PFSK-1 (cell line): ENCODE measurements around the gene EIF4EBP2.

Experiments used
- FOXP2 ChIP-seq: optimal IDR thresholded peaks from 2 replicates; pipeline ENCODE3; 2011; ENCODE audit warnings: borderline replicate concordance, control low read depth, inconsistent platforms; ENCODE audit not compliant: insufficient read depth; ENCODE audit errors: extremely low read length, extremely low read depth
- POLR2AphosphoS5 ChIP-seq: IDR thresholded peaks from 2 replicates; pipeline ENCODE4 v1.6.1; 2012; ENCODE audit warnings: low read depth, mild to moderate bottlenecking, control low read depth, low read length, moderate library complexity
- SIN3A ChIP-seq: IDR thresholded peaks from 2 replicates; pipeline ENCODE4 v1.6.1; 2012; ENCODE audit warnings: mild to moderate bottlenecking, low read length, moderate library complexity, borderline replicate concordance; ENCODE audit not compliant: insufficient read depth
- TAF1 ChIP-seq: IDR thresholded peaks from 2 replicates; pipeline ENCODE4 v1.6.1; 2012; ENCODE audit warnings: low read length, control low read depth, borderline replicate concordance; ENCODE audit not compliant: insufficient read depth
- TF ChIP-seq, protein P1 (sequence below), 2 experiments: IDR thresholded peaks; 2 replicates each; pipeline versions ENCODE4 v1.6.1 to v1.8.0; 2011 to 2012; ENCODE audit warnings: low read depth in 2 of 2, low read length in 2 of 2, control low read depth in 1 of 2, inconsistent platforms in 1 of 2, mild to moderate bottlenecking in 1 of 2, moderate library complexity in 1 of 2; ENCODE audit not compliant: insufficient read depth in 1 of 2

Gene EIF4EBP2

DNA sequence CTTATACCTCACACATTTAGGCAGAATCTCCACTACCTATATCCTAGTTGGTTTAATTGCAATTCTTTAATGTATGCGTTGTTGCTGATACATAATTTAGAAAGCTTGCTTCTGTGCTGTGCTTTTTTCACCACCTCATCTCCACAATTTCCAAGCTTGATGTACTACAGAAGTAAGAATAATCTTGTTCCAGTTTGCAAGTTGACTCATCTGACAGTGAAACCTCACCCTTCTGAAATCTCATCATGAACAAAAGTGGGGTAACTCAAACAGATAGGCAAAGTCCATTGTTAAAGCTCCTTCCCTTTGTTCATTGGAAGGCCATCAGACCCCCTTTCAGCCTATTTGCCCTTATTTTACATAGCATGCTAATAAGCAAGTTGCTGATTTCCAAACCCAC lies 13.6 kb downstream of the EIF4EBP2 start:
- TF ChIP-seq FOXP2 (no peak), SIN3A (no peak), POLR2AphosphoS5 (no peak), TAF1 (no peak)
- TF ChIP-seq, protein P1, sequence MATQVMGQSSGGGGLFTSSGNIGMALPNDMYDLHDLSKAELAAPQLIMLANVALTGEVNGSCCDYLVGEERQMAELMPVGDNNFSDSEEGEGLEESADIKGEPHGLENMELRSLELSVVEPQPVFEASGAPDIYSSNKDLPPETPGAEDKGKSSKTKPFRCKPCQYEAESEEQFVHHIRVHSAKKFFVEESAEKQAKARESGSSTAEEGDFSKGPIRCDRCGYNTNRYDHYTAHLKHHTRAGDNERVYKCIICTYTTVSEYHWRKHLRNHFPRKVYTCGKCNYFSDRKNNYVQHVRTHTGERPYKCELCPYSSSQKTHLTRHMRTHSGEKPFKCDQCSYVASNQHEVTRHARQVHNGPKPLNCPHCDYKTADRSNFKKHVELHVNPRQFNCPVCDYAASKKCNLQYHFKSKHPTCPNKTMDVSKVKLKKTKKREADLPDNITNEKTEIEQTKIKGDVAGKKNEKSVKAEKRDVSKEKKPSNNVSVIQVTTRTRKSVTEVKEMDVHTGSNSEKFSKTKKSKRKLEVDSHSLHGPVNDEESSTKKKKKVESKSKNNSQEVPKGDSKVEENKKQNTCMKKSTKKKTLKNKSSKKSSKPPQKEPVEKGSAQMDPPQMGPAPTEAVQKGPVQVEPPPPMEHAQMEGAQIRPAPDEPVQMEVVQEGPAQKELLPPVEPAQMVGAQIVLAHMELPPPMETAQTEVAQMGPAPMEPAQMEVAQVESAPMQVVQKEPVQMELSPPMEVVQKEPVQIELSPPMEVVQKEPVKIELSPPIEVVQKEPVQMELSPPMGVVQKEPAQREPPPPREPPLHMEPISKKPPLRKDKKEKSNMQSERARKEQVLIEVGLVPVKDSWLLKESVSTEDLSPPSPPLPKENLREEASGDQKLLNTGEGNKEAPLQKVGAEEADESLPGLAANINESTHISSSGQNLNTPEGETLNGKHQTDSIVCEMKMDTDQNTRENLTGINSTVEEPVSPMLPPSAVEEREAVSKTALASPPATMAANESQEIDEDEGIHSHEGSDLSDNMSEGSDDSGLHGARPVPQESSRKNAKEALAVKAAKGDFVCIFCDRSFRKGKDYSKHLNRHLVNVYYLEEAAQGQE (IDR thresholded peaks at IDR 0.05; ENCODE audit: insufficient read depth in 1 of 2, low read depth in 2 of 2, low read length in 2 of 2): no peak

DNA sequence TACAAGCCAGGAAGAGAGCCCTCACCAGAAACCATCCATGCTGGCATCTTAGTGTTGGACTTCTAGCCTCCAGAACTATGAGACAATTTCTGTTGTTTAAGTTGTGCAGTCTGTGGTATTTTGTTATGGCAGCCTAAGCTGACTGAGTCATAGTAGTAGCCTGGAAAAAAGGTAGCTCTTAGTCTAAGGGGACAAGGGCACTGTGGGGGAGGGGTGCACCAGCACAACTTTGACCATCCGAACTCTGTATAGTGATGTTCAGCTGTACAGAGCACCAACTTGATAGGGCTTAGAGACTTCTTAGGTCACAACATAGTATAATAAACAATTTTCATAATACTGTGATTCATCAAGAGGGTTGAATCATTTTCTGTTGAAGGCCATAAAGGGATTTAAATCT lies 14.3 kb downstream of the EIF4EBP2 start:
- no peak for TF ChIP-seq SIN3A
- no peak for TF ChIP-seq POLR2AphosphoS5
- no peak for TF ChIP-seq FOXP2
- no peak for TF ChIP-seq TAF1
- TF ChIP-seq, protein P1 (IDR thresholded peaks at IDR 0.05; ENCODE audit: insufficient read depth in 1 of 2, low read depth in 2 of 2, low read length in 2 of 2): no peak

DNA sequence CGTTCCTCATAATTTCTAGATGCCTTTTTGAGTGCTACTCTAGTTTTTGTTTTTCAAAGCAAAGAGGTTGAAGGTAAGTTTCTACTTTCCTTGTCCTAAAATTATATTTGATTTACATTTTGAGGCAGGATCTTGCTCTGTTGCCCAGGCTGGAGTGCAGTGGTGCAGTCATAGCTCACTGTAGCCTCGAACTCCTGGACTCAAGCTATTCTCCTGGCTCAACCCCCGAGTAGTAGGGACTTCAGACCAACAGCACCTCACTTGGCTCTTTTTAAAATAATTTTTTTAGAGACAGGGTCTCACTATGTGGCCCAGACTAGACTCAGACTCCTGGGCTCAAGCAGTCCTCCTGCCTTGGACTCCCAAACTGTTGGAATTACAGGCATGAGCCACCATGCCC lies 14.8 kb downstream of the EIF4EBP2 start:
- TF ChIP-seq, protein P1 (IDR thresholded peaks at IDR 0.05; ENCODE audit: insufficient read depth in 1 of 2, low read depth in 2 of 2, low read length in 2 of 2): no peak
- TF ChIP-seq TAF1: no peak
- no peak for TF ChIP-seq POLR2AphosphoS5
- TF ChIP-seq SIN3A: no peak

DNA sequence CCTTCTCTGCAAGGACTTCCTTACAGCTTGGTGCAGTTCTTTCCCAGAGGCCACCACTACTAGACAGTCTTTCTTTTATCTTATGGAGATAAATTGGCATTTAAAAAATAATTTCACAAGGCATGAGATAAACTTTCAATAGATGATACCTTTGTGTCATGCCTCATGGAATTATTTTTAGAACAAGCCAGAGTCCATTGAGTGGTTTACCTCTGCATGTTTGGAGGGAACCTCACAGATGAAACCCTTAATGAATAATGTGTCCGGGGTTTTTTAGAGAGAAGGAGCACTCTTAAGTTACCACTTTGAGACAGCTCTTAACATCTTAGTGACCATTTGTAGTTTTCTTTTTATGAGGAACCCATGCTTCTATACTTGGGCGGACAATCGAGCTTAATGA lies 20.4 kb downstream of the EIF4EBP2 start:
- TF ChIP-seq TAF1: no peak
- TF ChIP-seq FOXP2: no peak
- no peak for TF ChIP-seq SIN3A
- TF ChIP-seq POLR2AphosphoS5: no peak
- TF ChIP-seq, protein P1 (IDR thresholded peaks at IDR 0.05; ENCODE audit: insufficient read depth in 1 of 2, low read depth in 2 of 2, low read length in 2 of 2): no peak

DNA sequence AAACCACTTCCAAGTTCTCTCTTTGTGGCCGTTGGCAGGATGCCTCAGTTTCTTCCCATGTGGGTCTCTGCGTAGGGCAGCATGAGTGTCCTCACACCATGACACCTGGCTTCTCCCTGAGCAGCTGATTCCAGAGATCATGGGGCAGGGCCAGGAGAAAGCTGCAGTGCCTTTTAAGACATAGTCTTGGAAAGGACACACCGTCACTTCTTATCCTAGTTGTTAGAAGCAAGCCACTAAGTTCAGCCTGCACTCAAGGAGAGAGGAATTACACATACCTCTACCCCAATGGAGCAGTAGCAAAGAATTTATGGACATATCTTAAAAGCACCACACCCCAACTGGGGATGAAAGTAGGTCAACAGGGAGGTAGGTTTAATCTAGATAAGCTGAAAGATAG lies 21.2 kb downstream of the EIF4EBP2 start:
- TF ChIP-seq, protein P1 (IDR thresholded peaks at IDR 0.05; ENCODE audit: insufficient read depth in 1 of 2, low read depth in 2 of 2, low read length in 2 of 2): no peak
- TF ChIP-seq FOXP2: no peak
- TF ChIP-seq POLR2AphosphoS5: no peak
- no peak for TF ChIP-seq SIN3A
- TF ChIP-seq TAF1: no peak
